ENCODE data around the gene COPS9.

DNA sequence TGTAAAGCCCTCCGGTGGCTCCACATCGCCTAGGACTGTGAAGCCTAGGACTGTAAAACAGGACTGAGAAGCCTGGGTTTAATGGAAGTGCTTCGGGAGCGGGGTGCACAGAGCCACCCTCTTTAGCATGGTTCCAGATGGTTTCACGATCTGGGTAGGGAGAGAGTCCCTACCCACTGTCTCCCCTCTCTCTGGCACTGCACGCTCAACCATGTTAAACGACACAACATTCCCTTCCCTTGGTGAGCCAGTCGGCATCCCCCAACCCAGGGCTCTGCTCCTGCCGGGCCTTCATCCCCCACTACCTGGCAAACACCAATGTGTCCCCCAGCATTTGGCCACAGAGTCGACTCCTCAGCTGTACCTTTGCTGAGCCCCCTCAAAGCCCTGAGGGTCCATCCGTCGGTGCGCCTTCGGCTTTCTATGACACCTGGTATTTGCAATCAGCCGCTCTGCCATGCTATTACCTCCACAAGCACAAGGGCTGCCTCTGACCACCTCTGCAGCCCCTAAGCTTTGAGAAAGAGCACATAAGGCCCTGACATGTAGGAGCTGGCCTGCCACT is 1.1 kb downstream of the COPS9 start:
- TF ChIP-seq, protein P1, sequence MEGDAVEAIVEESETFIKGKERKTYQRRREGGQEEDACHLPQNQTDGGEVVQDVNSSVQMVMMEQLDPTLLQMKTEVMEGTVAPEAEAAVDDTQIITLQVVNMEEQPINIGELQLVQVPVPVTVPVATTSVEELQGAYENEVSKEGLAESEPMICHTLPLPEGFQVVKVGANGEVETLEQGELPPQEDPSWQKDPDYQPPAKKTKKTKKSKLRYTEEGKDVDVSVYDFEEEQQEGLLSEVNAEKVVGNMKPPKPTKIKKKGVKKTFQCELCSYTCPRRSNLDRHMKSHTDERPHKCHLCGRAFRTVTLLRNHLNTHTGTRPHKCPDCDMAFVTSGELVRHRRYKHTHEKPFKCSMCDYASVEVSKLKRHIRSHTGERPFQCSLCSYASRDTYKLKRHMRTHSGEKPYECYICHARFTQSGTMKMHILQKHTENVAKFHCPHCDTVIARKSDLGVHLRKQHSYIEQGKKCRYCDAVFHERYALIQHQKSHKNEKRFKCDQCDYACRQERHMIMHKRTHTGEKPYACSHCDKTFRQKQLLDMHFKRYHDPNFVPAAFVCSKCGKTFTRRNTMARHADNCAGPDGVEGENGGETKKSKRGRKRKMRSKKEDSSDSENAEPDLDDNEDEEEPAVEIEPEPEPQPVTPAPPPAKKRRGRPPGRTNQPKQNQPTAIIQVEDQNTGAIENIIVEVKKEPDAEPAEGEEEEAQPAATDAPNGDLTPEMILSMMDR (IDR thresholded peaks at IDR 0.05; ENCODE audit: low read depth, low read length): no peak
- no peak for TF ChIP-seq EZH2phosphoT487 (IDR thresholded peaks at IDR 0.05; ENCODE audit: low read depth)
